RWPE1 (cell line): ENCODE data around the gene CTU1.
A peak's percentile ranks its signal among the peaks of the same experiment; 100 is the strongest.

Experiments
- CTCF ChIA-PET: fragments of 350-600 bp; sonication (Branson Sonifier 250); formaldehyde crosslinking; extraction: SDS; loops from one replicate; lab custom pipeline; 2021; lab: Yijun Ruan, JAX
- POLR2A ChIA-PET: fragments of 400-600 bp; formaldehyde crosslinking; extraction: SDS; loops from one replicate; lab custom pipeline; 2020; ENCODE audit warnings: antibody characterized with exemption; ENCODE audit not compliant: low non-redundant PET; lab: Yijun Ruan, JAX
- DNase-seq: peaks from one replicate; pipeline ENCODE4 v3.0.0; 2012; ENCODE audit warnings: low spot score
- H3K27ac ChIP-seq: fragments of 450-650 bp; 2 replicates; pipeline ENCODE4 v1.5.1; 2017
- CTCF ChIP-seq: fragments of 450-650 bp; conservative IDR thresholded peaks from 2 replicates; pipeline ENCODE4 v1.5.1; 2017; ENCODE audit warnings: low read depth, mild to moderate bottlenecking

Gene CTU1

DNA sequence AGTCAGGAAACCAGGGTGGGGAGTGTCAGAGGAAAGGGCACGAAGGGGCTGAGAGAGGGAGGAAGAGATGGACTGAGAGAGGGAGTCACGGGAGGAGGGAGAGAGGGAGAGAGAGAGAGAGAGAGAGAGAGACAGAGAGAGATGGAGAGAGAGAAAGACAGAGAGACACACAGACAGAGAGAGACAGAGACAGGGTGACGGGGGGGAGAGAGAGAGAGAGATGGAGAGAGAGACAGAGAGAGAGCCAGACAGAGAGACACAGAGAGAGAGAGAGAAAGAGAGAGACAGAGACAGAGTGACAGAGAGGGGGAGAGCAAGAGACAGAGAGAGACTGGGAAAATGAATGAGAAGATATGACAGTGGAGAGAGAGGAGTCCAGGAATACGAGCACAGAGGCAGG lies 25.0 kb downstream of the CTU1 start:
- no peak for DNase-seq
- no peak for TF ChIP-seq CTCF
- no peak overlapping the region for H3K27ac ChIP-seq
- ChIA-PET CTCF (no interaction called here), POLR2A (no interaction called here)

- CTCF ChIA-PET, result no interaction called here
- no peak for TF ChIP-seq CTCF
- no peak within 1 kb of the TSS for H3K27ac ChIP-seq
- POLR2A ChIA-PET, result no interaction called here
- DNase-seq, result no peak
Observed at GRCh38 chr19:51082611-51083010, 25.6 kb downstream of the CTU1 start, which contains the start of gene KLK14. Gene KLK14 (minus strand): TSS chr19:51082887. CDS start chr19:51082614, 273 bp downstream.

DNA sequence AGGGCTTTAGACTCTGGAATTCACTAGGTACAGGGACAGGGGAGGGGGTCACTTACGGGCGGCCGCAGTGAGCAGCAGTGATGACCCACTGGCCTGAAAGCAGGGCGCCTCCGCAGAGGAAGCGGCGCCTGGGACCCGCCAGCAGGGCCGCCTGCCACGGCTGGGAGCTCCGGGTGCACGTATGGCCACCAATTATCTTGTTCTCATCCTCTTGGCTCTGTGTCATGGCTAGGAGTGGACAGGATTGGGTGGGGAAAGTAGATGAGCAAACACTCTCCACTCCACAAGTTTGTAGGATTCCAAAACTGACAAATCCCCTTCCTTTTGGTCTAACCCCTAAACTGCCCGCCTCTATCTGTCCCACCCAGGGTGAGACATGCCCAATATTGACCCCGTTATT lies 26.7 kb downstream of the CTU1 start:
- no peak for TF ChIP-seq CTCF
- ChIA-PET CTCF (interaction anchor here (0.7 kb wide), 1 partner anchor 87 kb away, joined by 3 read pairs; no protein-coding TSS in a partner anchor), POLR2A (no interaction called here)
- H3K27ac ChIP-seq, result no peak overlapping the region
- no peak for DNase-seq

GRCh38 chr19:51079481-51080110 lies 28.6 kb downstream of the CTU1 start:
- TF ChIP-seq CTCF, result no peak
- POLR2A ChIA-PET, result no interaction called here
- DNase-seq, result peak; percentile 30
- no peak overlapping the region for H3K27ac ChIP-seq
- CTCF ChIA-PET, result interaction anchor here (0.9 kb wide), 1 partner anchor 59 kb away, joined by 3 read pairs; no protein-coding TSS in a partner anchor

DNA sequence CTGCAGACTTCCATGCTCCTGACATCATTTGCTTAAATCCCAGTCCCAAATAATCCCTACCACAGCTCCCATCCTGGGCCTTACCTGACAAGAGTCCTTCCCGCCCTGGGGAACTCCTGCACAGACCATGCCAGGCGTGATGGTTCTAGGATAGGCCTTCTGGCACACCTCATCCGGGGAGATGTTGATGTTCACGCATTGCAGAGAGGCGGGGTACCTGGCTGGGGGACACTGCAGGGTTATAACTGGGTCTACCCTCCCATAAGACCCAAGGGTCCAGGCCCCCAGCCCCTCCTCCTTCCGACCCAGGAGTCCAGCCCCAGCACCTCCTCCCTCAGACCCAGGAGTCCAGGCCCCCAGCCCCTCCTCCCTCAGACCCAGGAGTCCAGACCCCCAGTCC lies 29.5 kb downstream of the CTU1 start:
- H3K27ac ChIP-seq, result no peak overlapping the region
- no peak for TF ChIP-seq CTCF
- CTCF ChIA-PET, result interaction anchor here (0.9 kb wide), 1 partner anchor 58 kb away, joined by 3 read pairs; no protein-coding TSS in a partner anchor
- DNase-seq, result no peak
- POLR2A ChIA-PET, result no interaction called here

DNA sequence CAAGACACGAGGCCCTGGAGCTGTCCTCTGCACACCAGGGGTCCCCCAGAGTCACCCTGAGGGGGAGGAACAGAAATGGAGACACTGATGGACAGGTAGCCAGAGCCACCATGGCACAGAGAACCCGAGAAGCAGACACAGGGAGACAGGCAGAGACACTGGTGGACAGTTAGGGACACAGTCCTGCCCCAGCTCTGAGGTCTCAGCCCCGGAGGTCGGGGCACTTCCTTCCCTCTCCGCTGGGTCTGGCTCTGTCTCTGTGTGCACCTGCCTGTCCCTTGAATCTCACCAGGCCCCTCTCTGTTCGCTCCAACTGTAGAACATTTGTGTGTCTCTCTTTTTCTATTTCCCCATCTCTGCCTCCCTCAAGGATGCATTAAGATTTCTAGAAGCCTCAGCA lies 30.1 kb downstream of the CTU1 start:
- DNase-seq, result no peak
- no peak for TF ChIP-seq CTCF
- ChIA-PET CTCF (interaction anchor here (1.0 kb wide), 1 partner anchor 16 kb away, joined by 5 read pairs; no protein-coding TSS in a partner anchor), POLR2A (no interaction called here)
- H3K27ac ChIP-seq, result no peak overlapping the region
